Prostate gland (tissue), 2 donors: ENCODE data around the gene ALK.

Experiments
- CTCF ChIP-seq, 4 experiments: fragments of 200-600 bp in 2 of 4; fragments of 450-650 bp in 2 of 4; sonication (generic) in 2 of 4; IDR thresholded peaks; 1 replicate in 3 of 4; 2 replicates in 1 of 4; pipeline ENCODE4 v1.5.1; 2016 to 2019; ENCODE audit warnings: antibody characterized with exemption in 4 of 4, mild to moderate bottlenecking in 2 of 4, moderate library complexity in 2 of 4
- POLR2A ChIP-seq: fragments of 450-650 bp; IDR thresholded peaks from one replicate; pipeline ENCODE4 v1.6.1; 2016; ENCODE audit warnings: antibody characterized with exemption, mild to moderate bottlenecking

GRCh38 chr2:29209551-29209950 is 711.8 kb downstream of the ALK start:
- no peak for TF ChIP-seq POLR2A
- no peak for TF ChIP-seq CTCF (IDR thresholded peaks at IDR 0.05)
